WI38 (cell line): ENCODE data around the gene PTPN6.

Experiments
- H3K4me3 ChIP-seq: 2 replicates; pipeline ENCODE4 v1.5.1; 2011; ENCODE audit warnings: low read depth, mild to moderate bottlenecking, control low read depth, low read length
- TF ChIP-seq, protein P1 (sequence below): IDR thresholded peaks from 2 replicates; pipeline ENCODE4 v1.5.1; 2012; ENCODE audit warnings: low read depth, mild to moderate bottlenecking, control low read depth, low read length

Gene PTPN6

DNA sequence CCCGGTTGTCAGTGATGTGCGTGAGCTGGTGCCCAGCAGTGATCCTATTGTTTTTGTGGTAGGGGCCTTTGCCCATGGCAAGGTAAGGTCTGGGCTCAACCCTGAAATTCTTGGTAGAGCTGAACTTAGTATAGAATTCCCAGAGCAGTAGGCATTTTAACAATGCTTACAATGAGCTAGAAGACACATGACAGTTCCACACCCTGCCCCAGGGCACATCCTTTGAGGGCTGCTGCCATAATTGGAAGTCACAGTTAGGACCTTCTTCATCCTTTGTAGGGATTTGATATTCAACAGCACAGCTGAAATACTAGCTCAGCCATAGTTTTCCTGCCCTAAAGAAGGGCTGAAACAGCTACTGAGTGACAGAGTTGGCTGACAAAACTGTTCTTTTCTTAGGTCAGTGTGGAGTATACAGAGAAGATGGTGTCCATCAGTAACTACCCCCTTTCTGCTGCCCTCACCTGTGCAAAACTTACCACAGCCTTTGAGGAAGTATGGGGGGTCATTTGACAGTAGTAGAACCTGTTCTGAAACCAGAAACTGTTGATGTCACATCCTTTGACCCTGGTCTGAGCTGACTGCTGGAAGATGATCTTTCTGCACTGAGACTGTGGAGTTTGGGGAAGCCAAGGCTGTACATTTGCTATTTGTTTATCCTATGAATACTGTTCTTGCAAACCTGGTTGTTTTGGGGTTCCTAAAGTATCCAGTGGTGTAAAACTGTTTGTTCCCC is 24.3 kb downstream of the PTPN6 start:
- no peak overlapping the region for H3K4me3 ChIP-seq
- TF ChIP-seq, protein P1, sequence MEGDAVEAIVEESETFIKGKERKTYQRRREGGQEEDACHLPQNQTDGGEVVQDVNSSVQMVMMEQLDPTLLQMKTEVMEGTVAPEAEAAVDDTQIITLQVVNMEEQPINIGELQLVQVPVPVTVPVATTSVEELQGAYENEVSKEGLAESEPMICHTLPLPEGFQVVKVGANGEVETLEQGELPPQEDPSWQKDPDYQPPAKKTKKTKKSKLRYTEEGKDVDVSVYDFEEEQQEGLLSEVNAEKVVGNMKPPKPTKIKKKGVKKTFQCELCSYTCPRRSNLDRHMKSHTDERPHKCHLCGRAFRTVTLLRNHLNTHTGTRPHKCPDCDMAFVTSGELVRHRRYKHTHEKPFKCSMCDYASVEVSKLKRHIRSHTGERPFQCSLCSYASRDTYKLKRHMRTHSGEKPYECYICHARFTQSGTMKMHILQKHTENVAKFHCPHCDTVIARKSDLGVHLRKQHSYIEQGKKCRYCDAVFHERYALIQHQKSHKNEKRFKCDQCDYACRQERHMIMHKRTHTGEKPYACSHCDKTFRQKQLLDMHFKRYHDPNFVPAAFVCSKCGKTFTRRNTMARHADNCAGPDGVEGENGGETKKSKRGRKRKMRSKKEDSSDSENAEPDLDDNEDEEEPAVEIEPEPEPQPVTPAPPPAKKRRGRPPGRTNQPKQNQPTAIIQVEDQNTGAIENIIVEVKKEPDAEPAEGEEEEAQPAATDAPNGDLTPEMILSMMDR: no peak

GRCh38 chr12:6977653-6978052 is 26.5 kb downstream of the PTPN6 start:
- TF ChIP-seq, protein P1: no peak
- H3K4me3 ChIP-seq: no peak overlapping the region

GRCh38 chr12:6978188-6978587 is 27.0 kb downstream of the PTPN6 start:
- H3K4me3 ChIP-seq: no peak overlapping the region

DNA sequence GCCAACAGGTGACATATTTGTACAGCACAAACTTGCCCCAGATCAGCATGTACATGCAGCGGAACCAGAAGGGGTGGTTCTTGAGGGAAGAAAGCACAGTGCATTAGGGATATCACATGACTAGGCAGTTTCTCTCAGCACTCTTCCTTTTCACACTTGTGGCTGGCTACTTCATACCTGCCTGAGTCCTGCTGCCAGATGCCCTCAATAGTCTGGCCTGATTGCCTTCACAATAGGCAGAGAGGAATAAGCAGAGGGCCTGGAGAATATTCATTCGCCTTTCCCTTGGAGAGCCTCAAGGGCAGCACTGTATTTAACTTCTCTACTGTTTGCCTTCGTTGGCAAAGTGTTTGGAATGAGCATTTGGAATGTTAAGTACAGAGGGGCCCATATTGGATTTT is 27.5 kb downstream of the PTPN6 start:
- no peak overlapping the region for H3K4me3 ChIP-seq
- TF ChIP-seq, protein P1: no peak

More at GRCh38 chr12:6978188-6978587, 27.0 kb downstream of the PTPN6 start:
- TF ChIP-seq, protein P1: no peak

DNA sequence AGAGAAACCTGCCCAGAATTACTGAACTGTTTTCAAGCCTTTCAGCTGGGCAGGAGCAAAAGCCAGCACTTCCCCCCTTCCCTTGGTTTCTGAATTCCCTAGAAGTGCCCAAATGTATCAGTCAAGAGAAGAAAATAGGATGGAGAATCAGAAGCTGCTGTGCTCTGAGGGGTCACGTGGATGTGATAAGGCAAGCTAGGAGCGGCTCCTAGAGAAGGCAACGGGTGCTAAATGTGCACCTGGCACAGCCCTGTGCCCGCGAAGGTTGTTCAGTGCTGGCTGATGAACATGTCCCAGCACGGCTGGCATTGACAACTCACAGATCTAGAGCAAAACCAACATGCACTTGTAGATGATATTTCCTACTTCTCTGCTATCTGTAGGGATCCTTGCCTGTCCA is 27.9 kb downstream of the PTPN6 start:
- no peak overlapping the region for H3K4me3 ChIP-seq
- TF ChIP-seq, protein P1: no peak

GRCh38 chr12:6979453-6979852 is 28.3 kb downstream of the PTPN6 start:
- TF ChIP-seq, protein P1: no peak
- no peak overlapping the region for H3K4me3 ChIP-seq

- TF ChIP-seq, protein P1: no peak
- H3K4me3 ChIP-seq: no peak overlapping the region
Measured at GRCh38 chr12:6980075-6980474, 28.9 kb downstream of the PTPN6 start.
